Measurements from ENCODE around the gene YWHAE. TPM values are rescaled to one million over a fixed set of nuclear protein-coding genes. Genes with fewer than 3 reads are reported as not detected.
A peak's percentile ranks its signal among the peaks of the same experiment; 100 is the strongest.
"Not testable (repeated sequence)": the region's sequence is repeated elsewhere in the genome, so short reads cannot be mapped to it uniquely, and the experiment has no call there.

The YWHAE gene
- total RNA-seq, 2 experiments from 2014 or later, result 267 to 646 TPM

DNA sequence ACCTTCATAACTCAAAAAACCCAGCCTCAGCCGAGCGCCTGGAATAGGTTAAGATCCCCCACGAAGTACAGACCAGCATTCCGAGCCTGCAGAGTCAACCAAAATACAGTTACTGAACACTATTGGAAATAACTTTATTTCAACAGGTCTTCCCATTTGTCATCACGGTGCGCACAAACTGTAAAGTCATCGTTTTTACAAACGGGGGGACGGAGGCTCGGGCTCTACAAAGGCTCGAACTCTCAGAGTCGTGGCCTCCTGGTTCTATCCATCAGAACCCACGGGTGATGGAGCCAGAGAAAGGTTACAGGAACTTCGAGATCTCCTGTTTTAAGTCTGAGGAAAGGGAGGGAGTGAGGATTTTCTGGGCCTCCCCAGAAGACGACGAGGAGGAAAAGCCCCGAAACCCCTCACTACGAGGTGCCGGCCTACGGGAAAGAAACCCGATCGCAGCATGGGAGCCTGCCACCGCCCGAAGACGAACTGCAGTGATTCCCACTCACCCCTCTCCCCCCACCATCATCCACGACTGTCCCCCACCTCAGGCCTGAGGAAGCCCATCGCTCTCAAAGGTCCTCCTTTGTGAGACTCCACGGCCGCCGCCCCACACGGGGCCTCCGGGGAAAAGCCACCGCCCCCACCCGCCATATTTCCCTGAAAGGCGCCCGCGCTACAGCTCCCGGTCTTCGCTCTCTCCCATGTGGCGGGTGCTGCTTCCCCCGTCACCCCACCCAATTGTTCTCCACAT is 917 bp downstream of the YWHAE start:
- H3K4me1 ChIP-seq (ENCODE audit: insufficient read depth, low read length, poor library complexity, severe bottlenecking), result peaks cover 34% of the 10 kb centered on the region
- H2AFZ ChIP-seq (ENCODE audit: low read length), result no peak overlapping the region
- peak overlapping the region; percentile 97 for H3K4me3 ChIP-seq (ENCODE audit: low read depth, low read length, poor library complexity, severe bottlenecking)
- peak overlapping the region; percentile 72 for H3K27ac ChIP-seq (ENCODE audit: low read depth, low read length, poor library complexity, severe bottlenecking)
- BruUV-seq (replicated peaks), result no TSS peak
- no peak for TF ChIP-seq EZH2phosphoT487 (IDR thresholded peaks at IDR 0.05; ENCODE audit: borderline replicate concordance, low read depth, low read length)
- TF ChIP-seq, protein P1, sequence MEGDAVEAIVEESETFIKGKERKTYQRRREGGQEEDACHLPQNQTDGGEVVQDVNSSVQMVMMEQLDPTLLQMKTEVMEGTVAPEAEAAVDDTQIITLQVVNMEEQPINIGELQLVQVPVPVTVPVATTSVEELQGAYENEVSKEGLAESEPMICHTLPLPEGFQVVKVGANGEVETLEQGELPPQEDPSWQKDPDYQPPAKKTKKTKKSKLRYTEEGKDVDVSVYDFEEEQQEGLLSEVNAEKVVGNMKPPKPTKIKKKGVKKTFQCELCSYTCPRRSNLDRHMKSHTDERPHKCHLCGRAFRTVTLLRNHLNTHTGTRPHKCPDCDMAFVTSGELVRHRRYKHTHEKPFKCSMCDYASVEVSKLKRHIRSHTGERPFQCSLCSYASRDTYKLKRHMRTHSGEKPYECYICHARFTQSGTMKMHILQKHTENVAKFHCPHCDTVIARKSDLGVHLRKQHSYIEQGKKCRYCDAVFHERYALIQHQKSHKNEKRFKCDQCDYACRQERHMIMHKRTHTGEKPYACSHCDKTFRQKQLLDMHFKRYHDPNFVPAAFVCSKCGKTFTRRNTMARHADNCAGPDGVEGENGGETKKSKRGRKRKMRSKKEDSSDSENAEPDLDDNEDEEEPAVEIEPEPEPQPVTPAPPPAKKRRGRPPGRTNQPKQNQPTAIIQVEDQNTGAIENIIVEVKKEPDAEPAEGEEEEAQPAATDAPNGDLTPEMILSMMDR (conservative IDR thresholded peaks at IDR 0.05; ENCODE audit: low read length), result no peak
- H4K20me1 ChIP-seq (ENCODE audit: insufficient read depth, low read length), result peaks cover 22% of the 10 kb centered on the region
- intact Hi-C loops (cut with micrococcal nuclease; ENCODE audit: unreplicated experiment), result loop anchor here (1.0 kb wide), 1 partner anchor 34 kb away; no protein-coding TSS in a partner anchor
- H3K9me2 ChIP-seq (ENCODE audit: insufficient read depth, low read length), result no peaks in the 10 kb centered on the region
- H3K36me3 ChIP-seq (ENCODE audit: insufficient read depth, low read length), result peaks cover 49% of the 10 kb centered on the region
- POLR2A ChIA-PET, result interaction anchor here (0.7 kb wide), 1 partner anchor 117 kb away, joined by 3 read pairs; the partner anchor contains the start of gene INPP5K
- CTCF ChIA-PET (ENCODE audit: unreplicated experiment), result no interaction called here
- DNase-seq (ENCODE audit: low spot score), result peak; percentile 63
- H3K9me3 ChIP-seq (ENCODE audit: low read length), result no peaks in the 10 kb centered on the region
- peak overlapping the region; percentile 90 for H3K4me2 ChIP-seq (ENCODE audit: low read length)
- peaks cover 58% of the 10 kb centered on the region for H3K79me2 ChIP-seq (ENCODE audit: insufficient read depth, low read depth, low read length)

- H3K4me3 ChIP-seq (ENCODE audit: low read depth, low read length, poor library complexity, severe bottlenecking), result peak overlapping the region; percentile 97
- H3K27ac ChIP-seq (ENCODE audit: low read depth, low read length, poor library complexity, severe bottlenecking), result no peak overlapping the region
- TF ChIP-seq EZH2phosphoT487 (IDR thresholded peaks at IDR 0.05; ENCODE audit: borderline replicate concordance, low read depth, low read length), result no peak
- TF ChIP-seq, protein P1 (conservative IDR thresholded peaks at IDR 0.05; ENCODE audit: low read length), result no peak
- H3K79me2 ChIP-seq (ENCODE audit: insufficient read depth, low read depth, low read length), result peaks cover 69% of the 10 kb centered on the region
- peaks cover 56% of the 10 kb centered on the region for H3K36me3 ChIP-seq (ENCODE audit: insufficient read depth, low read length)
- BruUV-seq (replicated peaks), result no TSS peak
- H3K9me2 ChIP-seq (ENCODE audit: insufficient read depth, low read length), result no peaks in the 10 kb centered on the region
- H2AFZ ChIP-seq (ENCODE audit: low read length), result no peak overlapping the region
- DNase-seq (ENCODE audit: low spot score), result no peak
- peaks cover 31% of the 10 kb centered on the region for H4K20me1 ChIP-seq (ENCODE audit: insufficient read depth, low read length)
- ChIA-PET CTCF (ENCODE audit: unreplicated experiment) (no interaction called here), POLR2A (interaction anchor here (0.8 to 1.2 kb wide), 4 partner anchors 33 to 90 kb away, joined by 3 to 4 read pairs (median 3); no protein-coding TSS in a partner anchor)
- intact Hi-C loops (cut with micrococcal nuclease; ENCODE audit: unreplicated experiment), result no loop called here
- H3K9me3 ChIP-seq (ENCODE audit: low read length), result no peaks in the 10 kb centered on the region
- peak overlapping the region; percentile 90 for H3K4me2 ChIP-seq (ENCODE audit: low read length)
- H3K4me1 ChIP-seq (ENCODE audit: insufficient read depth, low read length, poor library complexity, severe bottlenecking), result peaks cover 45% of the 10 kb centered on the region
These were observed 2.0 kb downstream of the YWHAE start for GRCh38 chr17:1398028-1398427.

DNA sequence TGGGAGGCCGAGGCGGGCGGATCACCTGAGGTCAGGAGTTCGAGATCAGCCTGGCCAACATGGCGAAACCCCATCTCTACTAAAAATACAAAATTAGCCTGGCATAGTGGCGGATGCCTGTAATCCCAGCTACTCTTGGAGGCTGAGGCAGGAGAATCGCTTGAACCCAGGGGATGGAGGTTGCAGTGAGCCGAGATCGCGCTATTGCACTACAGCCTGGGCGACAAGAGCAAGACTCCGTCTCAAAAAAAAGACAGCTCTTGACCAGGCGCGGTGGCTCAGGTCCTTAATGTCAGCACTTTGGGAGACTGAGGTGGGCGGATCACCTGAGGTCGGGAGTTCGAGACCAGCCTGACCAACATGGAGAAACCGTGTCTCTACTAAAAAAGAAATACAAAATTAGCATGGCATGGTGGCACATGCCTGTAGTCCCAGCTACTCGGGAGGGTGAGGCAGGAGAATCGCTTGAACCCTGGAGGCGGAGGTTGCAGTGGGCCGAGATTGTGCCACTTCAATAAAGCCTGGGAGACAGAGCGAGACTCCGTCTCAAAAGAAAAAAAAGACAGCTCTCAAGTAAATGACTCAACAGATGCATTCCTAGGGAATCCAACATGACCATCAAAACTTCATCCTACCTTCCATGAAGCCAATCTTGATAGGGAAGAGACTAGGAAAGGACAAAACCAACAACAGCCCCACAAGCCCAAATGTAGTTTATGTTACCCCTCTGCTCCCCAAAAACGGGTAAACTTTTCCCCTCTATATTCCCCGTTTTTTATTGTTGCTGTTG is 4.0 kb downstream of the YWHAE start:
- BruUV-seq (replicated peaks); DNase-seq (ENCODE audit: low spot score); H3K9me3 ChIP-seq (ENCODE audit: low read length); H2AFZ ChIP-seq (ENCODE audit: low read length); H3K9me2 ChIP-seq (ENCODE audit: insufficient read depth, low read length); intact Hi-C loops (cut with micrococcal nuclease; ENCODE audit: unreplicated experiment); H3K4me2 ChIP-seq (ENCODE audit: low read length); H3K4me3 ChIP-seq (ENCODE audit: low read depth, low read length, poor library complexity, severe bottlenecking); H3K27ac ChIP-seq (ENCODE audit: low read depth, low read length, poor library complexity, severe bottlenecking): not testable (repeated sequence)
- POLR2A ChIA-PET, result interaction anchor here (0.6 kb wide), 1 partner anchor 39 kb away, joined by 4 read pairs; no protein-coding TSS in a partner anchor
- H4K20me1 ChIP-seq (ENCODE audit: insufficient read depth, low read length), result peaks cover 34% of the 10 kb centered on the region
- H3K4me1 ChIP-seq (ENCODE audit: insufficient read depth, low read length, poor library complexity, severe bottlenecking), result peaks cover 64% of the 10 kb centered on the region
- CTCF ChIA-PET (ENCODE audit: unreplicated experiment), result interaction anchor here (0.9 kb wide), 1 partner anchor 31 kb away, joined by 3 read pairs; no protein-coding TSS in a partner anchor
- H3K79me2 ChIP-seq (ENCODE audit: insufficient read depth, low read depth, low read length), result peaks cover 88% of the 10 kb centered on the region
- H3K36me3 ChIP-seq (ENCODE audit: insufficient read depth, low read length), result peaks cover 70% of the 10 kb centered on the region
